Measurements from ENCODE around the gene EGFR.

DNA sequence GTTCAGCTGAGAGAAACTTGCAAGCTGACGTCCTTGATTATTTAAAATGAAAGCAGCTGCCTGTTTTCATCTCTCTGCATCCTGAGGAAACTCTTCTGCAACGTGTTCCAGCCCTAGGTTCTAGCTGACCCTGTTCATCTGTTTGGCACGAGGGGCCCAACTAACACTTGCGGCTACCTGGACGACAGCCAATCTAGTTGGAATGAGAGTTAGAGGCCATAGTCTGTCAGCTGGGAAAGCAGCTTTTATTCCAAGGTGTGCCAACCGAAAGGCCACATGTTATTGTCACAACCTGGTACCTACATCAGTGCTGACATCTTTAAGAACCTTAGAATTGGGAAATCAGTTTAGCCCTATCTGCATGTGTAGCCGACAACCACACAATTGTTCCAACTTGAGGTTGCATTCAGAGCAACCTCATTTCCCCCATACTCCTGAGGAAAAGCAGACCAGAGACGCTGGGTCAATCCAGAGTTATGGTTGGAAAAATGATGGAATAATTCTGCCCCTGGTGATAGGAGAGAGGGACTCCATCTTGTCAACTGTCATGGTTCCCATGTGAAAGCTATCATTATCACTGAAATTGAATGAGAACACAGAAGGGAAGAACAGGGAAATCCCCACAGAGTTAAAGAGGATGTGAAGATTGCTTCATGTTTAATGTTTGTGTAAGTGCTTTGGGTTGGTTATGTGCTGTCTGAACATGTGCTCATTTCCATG is 121.6 kb downstream of the EGFR start:
- no peak for TF ChIP-seq POLR2A (IDR thresholded peaks at IDR 0.05)
- TF ChIP-seq, protein P1, sequence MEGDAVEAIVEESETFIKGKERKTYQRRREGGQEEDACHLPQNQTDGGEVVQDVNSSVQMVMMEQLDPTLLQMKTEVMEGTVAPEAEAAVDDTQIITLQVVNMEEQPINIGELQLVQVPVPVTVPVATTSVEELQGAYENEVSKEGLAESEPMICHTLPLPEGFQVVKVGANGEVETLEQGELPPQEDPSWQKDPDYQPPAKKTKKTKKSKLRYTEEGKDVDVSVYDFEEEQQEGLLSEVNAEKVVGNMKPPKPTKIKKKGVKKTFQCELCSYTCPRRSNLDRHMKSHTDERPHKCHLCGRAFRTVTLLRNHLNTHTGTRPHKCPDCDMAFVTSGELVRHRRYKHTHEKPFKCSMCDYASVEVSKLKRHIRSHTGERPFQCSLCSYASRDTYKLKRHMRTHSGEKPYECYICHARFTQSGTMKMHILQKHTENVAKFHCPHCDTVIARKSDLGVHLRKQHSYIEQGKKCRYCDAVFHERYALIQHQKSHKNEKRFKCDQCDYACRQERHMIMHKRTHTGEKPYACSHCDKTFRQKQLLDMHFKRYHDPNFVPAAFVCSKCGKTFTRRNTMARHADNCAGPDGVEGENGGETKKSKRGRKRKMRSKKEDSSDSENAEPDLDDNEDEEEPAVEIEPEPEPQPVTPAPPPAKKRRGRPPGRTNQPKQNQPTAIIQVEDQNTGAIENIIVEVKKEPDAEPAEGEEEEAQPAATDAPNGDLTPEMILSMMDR (IDR thresholded peaks at IDR 0.05), result no peak

All from adrenal gland (tissue), 5 donors.